HG03175 (cell line): ENCODE measurements around the gene PODXL.

ENCODE experiments used
- ATAC-seq: cut with Tn5 transposase; IDR thresholded peaks from one replicate; pipeline ENCODE4 v1.9.1; 2021; ENCODE audit warnings: mild to moderate bottlenecking, moderate library complexity; ENCODE audit not compliant: unreplicated experiment

PODXL gene

DNA sequence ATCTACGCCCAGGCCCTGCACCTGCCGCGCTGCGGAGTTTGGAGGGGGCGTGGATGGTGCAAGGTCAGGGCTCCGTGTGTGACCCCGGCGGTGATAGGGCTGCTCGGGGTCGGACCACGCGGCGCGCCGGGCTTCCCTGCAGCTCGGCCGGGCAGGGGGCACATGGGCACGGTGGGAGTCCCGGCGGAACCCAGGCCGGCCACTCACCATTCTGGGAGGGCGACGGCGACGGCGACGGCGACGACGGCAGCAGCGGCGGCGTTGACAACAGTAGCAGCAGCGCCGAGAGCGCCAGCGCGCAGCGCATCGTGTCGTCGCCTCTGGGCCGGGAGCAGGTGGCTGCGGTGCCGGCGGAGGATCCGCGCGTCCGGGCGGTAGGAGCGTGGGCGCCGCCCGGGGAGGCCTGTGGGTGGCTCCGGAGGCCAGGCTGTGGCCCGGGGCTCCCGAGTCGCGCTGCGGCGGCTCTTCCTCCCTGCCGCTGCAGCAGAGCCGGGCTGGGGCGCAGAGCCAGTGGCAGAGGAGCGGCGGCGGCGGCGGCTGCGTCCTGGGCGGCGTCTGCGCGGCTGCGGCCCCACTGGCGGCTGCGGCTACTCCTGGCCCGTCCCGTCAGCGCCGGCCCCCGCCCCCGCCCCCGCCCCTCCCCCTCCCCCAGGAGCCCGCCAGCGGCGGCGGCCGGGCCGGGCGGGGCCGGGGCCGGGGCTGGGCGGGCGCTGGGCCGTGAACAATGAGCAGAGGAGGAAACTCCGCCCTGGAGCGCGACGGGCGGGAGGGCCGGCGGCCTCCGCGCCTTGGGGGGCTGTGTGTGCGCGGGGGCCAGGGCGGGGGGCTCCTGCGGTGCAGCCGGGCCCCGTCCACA is at the start of gene PODXL:
Gene PODXL (minus strand): TSS at position 576 of the 856 bp plus-strand sequence. CDS start 269 bp downstream, at position 307.
- ATAC-seq: peak; percentile 67

DNA sequence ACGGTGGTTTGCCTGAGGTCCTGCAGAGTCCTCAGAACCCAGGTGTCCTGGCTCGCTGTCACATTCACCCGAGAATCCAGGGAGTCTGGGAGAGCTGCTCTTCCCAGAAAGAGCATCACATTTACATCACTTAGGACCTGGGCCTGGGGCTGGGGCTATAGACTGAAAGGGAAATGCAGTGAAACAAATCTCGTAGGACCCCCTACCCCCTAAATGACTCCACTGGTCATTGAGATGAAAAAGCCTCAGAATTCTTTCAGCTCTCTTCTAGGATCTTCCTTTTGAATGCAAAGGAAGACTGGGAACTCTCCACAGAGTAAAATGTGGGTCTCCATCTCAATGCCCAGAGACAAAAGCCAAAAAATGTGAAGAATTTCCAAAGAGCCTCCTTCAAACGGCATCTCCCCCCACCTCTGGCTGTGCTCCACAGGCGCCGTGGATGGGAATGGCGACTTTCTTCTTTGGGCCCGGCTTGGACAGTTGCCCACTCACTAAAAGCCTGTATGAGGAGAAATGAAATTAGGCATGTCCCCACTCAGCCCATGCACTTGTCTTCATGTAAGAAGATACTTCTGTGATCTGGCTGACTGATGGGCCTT is 49.0 kb upstream of the PODXL start:
- ATAC-seq: no peak

DNA sequence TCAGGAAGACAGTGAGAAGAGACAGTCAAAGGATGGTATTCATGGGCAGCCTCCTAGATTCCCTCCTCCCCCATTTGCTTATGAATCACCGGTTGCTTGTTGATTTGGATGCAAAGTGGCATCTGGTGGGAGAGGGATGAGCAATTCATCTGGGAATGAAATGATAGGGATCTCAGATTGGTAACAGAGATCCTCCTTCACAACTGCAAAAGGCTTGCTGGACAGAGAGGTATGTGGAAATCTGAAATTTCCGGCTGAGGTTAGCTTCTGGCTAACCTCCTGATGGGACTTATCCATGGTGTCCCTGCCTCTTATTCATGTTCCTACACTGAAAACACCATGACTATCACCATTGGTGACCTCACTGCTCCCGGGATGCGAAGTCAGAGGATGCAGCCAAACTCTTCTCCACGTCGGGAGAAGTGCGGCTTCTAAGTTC is 48.4 kb upstream of the PODXL start:
- no peak for ATAC-seq

GRCh38 chr7:131603932-131604331 is 47.5 kb upstream of the PODXL start:
- ATAC-seq: no peak

DNA sequence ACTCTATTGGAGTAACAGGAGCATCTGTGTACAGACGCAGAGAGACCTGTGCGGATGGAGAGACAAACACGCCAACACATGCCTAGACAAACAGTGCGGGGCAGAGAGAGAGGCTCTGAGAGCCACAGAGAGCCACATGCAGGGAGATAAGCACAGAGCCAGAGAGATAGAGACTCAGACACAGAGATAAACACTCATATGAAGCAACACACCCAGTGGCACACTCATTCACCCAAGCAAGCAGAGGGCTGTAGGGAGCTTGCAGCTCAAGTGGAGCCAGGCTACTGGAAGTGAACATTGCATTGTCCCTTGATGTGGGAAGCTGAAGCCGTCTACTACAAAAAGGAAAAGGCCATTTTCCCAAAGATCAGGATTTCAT is 46.6 kb upstream of the PODXL start:
- ATAC-seq: no peak

- ATAC-seq: no peak
Observed at GRCh38 chr7:131602304-131602993, 46.0 kb upstream of the PODXL start.

DNA sequence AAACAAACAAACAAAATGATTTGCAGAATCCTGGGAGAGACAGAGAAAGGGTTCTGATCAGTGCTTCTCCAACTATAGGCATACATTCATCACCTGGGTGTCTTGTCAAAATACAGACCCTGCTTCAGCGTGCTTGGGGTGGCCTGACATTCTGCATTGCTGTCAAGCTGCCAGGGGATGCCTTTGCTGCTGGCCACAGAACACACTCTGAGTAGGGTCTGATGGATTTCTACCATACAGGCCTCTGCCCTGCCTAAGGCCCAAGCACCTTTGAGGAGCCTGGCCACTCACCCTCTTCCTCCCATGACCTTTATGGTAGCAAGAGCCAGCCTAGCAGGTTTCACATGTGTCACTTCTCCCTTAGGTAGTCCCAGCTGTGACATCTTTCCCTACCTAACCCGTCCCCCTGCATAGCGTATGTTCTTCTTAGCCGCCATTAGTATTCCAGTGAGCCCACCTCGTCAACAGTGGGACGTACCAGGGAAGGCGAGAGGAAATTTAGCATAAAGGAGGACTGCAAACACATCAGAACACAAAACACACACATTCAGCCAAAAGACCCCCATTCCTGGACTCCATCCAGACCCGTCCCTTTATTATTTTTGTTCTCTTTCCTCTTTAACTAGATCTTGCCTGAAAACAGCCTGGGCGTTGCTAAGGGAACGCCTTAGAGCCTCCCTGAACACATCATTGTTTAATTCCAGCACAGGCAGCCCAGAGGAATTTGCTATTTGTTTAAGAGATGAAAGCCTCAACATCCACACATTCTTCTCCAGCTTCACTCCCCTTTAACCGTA is 43.9 kb upstream of the PODXL start:
- ATAC-seq: no peak

DNA sequence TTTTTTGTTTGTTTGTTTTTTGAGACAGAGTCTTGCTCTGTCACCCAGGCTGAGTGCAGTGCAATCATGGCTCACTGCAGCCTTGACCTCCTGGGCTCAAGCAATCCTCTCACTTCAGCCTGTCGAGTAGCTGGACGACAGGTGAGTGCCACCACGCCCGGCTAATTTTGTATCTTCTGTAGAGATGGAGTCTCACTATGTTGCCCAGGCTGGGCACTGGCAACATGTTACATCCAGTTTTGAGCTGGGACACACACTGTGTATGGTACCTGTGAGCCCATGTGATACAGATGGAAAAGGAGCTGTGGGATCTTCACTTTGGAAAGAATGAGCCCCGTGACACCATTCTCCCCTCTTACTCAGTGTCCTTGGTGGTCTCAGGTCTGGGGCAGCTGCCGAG is 40.4 kb upstream of the PODXL start:
- ATAC-seq: no peak

DNA sequence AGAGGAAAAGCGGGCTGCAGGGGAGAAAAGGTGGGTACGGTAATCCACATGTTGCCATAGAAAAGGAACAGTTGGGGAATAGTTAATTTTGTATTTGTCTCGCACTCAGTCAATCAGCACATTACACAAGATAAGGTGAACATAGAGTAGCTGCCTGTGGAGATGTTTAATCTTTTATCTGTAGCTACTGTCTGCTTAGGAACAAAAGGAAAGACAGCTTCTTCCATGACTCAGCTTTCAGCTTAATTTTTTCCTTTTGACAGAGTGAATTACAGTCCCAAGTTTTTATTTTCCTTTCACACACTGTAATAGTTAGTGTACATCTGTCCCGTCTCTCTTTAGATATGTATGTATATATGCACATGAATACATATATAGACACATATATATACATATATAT is 39.3 kb upstream of the PODXL start:
- no peak for ATAC-seq

GRCh38 chr7:131591687-131592319 is 35.4 kb upstream of the PODXL start:
- ATAC-seq: no peak

DNA sequence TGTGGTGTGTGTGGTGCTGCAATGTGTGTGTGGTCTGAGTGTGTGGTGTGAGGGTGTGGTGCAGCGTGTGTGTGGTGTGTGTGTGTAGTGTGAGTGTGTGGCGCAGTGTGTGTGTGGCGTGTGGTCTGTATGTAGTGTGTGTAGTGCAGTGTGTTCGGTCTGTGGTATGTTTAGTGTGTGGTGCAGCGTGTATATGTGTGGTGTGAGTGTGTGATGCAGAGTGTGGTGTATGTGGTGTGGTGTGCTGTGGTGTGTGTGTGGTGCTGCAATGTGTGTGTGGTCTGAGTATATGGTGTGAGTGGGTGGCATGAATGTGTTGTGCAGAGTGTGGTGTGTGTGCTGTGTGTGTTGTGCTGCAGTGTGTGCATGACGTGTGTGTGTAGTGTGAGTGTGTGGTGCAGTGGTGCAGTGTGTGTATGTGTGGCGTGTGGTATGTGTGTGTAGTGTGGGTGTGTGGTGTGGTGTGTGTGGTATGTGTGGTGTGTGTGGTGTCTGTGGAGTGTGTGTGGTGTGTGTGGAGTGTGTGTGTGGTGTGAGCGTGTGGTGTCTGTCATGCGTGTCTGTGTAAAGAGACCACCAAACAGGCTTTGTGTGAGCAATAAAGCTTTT is 31.0 kb upstream of the PODXL start:
- ATAC-seq: no peak

GRCh38 chr7:131586759-131587158 is 30.3 kb upstream of the PODXL start:
- no peak for ATAC-seq

- no peak for ATAC-seq
Observed at GRCh38 chr7:131586259-131586658, 29.8 kb upstream of the PODXL start.

GRCh38 chr7:131583430-131583829 is 27.0 kb upstream of the PODXL start:
- ATAC-seq: no peak

DNA sequence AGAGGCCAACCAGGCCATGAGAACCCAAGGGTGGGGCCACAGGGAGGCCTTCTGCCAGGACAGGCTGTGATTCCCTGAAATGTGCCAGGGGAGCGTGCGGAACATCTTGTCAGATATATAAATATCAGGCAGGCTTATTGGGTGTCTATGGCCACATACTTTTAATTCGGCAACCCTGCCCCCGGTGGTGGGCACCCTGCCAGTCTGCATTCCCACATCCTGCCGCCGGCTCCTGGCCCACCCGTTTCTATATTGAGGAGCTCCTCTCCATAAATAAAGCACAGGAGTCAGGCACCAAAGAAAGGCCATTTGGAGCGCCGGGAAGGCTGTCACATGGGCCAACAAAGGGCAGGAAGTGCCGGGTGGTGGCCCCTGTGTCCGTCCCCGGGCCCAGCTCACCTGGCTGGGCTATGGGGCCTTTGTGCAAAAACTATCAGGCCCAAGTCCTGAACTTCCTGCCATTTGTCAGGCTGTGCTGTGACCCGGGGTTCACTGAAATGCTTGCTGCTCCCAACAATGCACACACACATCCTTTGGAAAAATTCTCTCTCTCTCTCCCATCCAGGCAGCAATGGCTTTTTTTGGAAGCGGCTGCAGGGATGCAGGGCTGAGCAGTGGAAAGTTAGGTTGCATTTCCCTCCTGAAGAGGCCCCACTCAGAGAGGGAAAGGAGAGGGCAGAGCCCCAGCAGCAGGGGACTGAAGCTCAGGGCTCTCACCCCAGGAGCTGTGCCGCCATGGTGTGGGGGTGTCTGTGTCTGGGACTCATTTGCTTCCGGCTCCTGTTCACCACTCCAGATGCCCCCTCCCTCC is 25.0 kb upstream of the PODXL start:
- no peak for ATAC-seq

GRCh38 chr7:131578602-131579001 is 22.2 kb upstream of the PODXL start:
- ATAC-seq: no peak

- no peak for ATAC-seq
Observed at GRCh38 chr7:131574741-131575140, 18.3 kb upstream of the PODXL start.

- ATAC-seq: no peak
Observed at GRCh38 chr7:131570401-131570800, 14.0 kb upstream of the PODXL start.

- ATAC-seq: no peak
Observed at GRCh38 chr7:131568970-131569369, 12.5 kb upstream of the PODXL start.
